Measurements from ENCODE around the gene SELENOT. TPM values are rescaled to one million over a fixed set of nuclear protein-coding genes. Genes with fewer than 3 reads are reported as not detected.

Gene SELENOT
- total RNA-seq, 1 experiment from 2014 or later: 81.6 TPM

DNA sequence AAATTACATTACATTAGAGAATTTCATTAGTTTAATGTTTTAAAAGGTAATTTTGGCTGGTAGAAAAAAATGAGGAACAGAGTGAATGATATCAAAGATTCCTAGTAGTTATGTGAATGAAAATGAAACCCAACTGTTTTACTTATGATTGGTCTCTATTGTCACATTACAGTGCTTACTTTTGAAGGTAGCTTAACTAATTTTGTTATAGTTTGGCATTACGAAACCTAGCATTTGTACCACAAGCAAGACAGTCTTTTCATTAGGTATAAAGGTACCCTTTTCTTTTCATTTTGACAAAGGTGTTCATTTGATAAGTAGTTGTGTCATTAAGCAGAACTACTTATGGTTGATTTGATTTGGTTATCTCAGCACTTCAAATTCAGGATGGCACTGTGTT lies 6.9 kb downstream of the SELENOT start (continued):
- TF ChIP-seq, protein P1, sequence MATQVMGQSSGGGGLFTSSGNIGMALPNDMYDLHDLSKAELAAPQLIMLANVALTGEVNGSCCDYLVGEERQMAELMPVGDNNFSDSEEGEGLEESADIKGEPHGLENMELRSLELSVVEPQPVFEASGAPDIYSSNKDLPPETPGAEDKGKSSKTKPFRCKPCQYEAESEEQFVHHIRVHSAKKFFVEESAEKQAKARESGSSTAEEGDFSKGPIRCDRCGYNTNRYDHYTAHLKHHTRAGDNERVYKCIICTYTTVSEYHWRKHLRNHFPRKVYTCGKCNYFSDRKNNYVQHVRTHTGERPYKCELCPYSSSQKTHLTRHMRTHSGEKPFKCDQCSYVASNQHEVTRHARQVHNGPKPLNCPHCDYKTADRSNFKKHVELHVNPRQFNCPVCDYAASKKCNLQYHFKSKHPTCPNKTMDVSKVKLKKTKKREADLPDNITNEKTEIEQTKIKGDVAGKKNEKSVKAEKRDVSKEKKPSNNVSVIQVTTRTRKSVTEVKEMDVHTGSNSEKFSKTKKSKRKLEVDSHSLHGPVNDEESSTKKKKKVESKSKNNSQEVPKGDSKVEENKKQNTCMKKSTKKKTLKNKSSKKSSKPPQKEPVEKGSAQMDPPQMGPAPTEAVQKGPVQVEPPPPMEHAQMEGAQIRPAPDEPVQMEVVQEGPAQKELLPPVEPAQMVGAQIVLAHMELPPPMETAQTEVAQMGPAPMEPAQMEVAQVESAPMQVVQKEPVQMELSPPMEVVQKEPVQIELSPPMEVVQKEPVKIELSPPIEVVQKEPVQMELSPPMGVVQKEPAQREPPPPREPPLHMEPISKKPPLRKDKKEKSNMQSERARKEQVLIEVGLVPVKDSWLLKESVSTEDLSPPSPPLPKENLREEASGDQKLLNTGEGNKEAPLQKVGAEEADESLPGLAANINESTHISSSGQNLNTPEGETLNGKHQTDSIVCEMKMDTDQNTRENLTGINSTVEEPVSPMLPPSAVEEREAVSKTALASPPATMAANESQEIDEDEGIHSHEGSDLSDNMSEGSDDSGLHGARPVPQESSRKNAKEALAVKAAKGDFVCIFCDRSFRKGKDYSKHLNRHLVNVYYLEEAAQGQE (IDR thresholded peaks at IDR 0.05; ENCODE audit: low read depth): no peak
- TF ChIP-seq EZH2phosphoT487 (IDR thresholded peaks at IDR 0.05; ENCODE audit: borderline replicate concordance): no peak
- no peak for TF ChIP-seq SP1 (IDR thresholded peaks at IDR 0.05; ENCODE audit: low read depth)
- TF ChIP-seq, protein P2, sequence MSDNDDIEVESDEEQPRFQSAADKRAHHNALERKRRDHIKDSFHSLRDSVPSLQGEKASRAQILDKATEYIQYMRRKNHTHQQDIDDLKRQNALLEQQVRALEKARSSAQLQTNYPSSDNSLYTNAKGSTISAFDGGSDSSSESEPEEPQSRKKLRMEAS (IDR thresholded peaks at IDR 0.05): no peak
- TF ChIP-seq ZNF274 (IDR thresholded peaks at IDR 0.05; ENCODE audit: low read depth, low read length): no peak

DNA sequence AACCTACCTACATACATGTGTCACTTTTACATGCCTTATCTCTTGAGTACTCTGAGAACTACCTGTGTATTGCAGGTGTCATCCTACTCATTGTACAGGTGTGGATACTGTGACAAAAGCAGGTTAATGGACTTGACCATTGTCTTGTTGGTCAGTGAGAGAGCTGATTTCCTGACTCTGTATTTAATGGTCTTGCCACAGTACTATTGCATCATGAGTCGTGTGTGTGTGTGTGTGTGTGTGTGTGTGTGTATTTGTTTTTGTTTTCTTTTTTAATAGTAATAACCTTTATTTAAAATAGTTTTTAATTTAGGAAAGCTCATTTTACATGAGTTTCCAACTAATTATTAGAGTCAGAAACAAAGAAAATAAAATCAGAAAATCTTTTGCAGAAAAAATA lies 7.7 kb downstream of the SELENOT start:
- no peak overlapping the region for H2AFZ ChIP-seq (ENCODE audit: low read depth, low read length, poor library complexity, severe bottlenecking)
- H3K36me3 ChIP-seq (ENCODE audit: control insufficient read depth in 1 of 2, insufficient read depth in 2 of 2, low read length in 2 of 2): 0 out of 4 replicates have a peak, but pooled peaks cover 0 to 5% of the 10 kb centered on the region in 2 experiments
- no TSS peak for BruUV-seq (replicated peaks)
- no peaks in the 10 kb centered on the region for H3K4me1 ChIP-seq (ENCODE audit: control insufficient read depth in 1 of 2, insufficient read depth in 2 of 2, low read length in 2 of 2)
- H3K27ac ChIP-seq (ENCODE audit: low read depth, low read length): no peak overlapping the region
- H3K4me3 ChIP-seq (replicated peaks in 1 of 2; ENCODE audit: low read depth in 1 of 2, low read length in 2 of 2): no peak overlapping the region
- no peaks in the 10 kb centered on the region for H3K27me3 ChIP-seq (ENCODE audit: insufficient read depth, low read length)
- H3K79me2 ChIP-seq (ENCODE audit: insufficient read depth, low read length): peaks cover 88% of the 10 kb centered on the region
- H3K9ac ChIP-seq (ENCODE audit: low read length): no peak overlapping the region
- POLR2A ChIA-PET: no interaction called here
- peaks cover 10% of the 10 kb centered on the region; the same call in 1 of the 2 replicates for H4K20me1 ChIP-seq (ENCODE audit: insufficient read depth)
- H3K4me2 ChIP-seq (ENCODE audit: low read length): no peak overlapping the region
- DNase-seq (ENCODE audit: low read depth, low spot score) (no peak), ATAC-seq (no peak)
- H3K9me2 ChIP-seq (ENCODE audit: insufficient read depth): no peaks in the 10 kb centered on the region
- CTCF ChIA-PET: no interaction called here
- H3K9me3 ChIP-seq (ENCODE audit: control insufficient read depth in 1 of 2, insufficient read depth in 1 of 2, low read depth in 1 of 2, low read length in 2 of 2): no peaks in the 10 kb centered on the region
- RAD21 ChIA-PET (ENCODE audit: low non-redundant PET in 1 of 2, low total read pairs in 2 of 2, uncharacterized antibody in 2 of 2, unreplicated experiment in 2 of 2): no interaction called here
- TF ChIP-seq, protein P3, sequence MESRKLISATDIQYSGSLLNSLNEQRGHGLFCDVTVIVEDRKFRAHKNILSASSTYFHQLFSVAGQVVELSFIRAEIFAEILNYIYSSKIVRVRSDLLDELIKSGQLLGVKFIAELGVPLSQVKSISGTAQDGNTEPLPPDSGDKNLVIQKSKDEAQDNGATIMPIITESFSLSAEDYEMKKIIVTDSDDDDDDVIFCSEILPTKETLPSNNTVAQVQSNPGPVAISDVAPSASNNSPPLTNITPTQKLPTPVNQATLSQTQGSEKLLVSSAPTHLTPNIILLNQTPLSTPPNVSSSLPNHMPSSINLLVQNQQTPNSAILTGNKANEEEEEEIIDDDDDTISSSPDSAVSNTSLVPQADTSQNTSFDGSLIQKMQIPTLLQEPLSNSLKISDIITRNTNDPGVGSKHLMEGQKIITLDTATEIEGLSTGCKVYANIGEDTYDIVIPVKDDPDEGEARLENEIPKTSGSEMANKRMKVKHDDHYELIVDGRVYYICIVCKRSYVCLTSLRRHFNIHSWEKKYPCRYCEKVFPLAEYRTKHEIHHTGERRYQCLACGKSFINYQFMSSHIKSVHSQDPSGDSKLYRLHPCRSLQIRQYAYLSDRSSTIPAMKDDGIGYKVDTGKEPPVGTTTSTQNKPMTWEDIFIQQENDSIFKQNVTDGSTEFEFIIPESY (IDR thresholded peaks at IDR 0.05; ENCODE audit: extremely low read depth, insufficient replicate concordance, low read length): no peak
- TF ChIP-seq POLR2A (IDR thresholded peaks at IDR 0.05; ENCODE audit: borderline replicate concordance, extremely low read depth, insufficient read depth, insufficient read length) (no peak), EZH2phosphoT487 (IDR thresholded peaks at IDR 0.05; ENCODE audit: borderline replicate concordance) (no peak), ZNF274 (IDR thresholded peaks at IDR 0.05; ENCODE audit: low read depth, low read length) (no peak), EGR1 (IDR thresholded peaks at IDR 0.05; ENCODE audit: low read depth) (no peak), TCF7L2 (IDR thresholded peaks at IDR 0.05; ENCODE audit: borderline replicate concordance, extremely low read depth, insufficient read depth, insufficient read length) (no peak), ELF1 (IDR thresholded peaks at IDR 0.05; ENCODE audit: borderline replicate concordance, low read depth) (no peak), POLR2AphosphoS5 (IDR thresholded peaks at IDR 0.05; ENCODE audit: low read depth, low read length) (no peak), EZH2 (IDR thresholded peaks at IDR 0.05) (no peak), CBX3 (IDR thresholded peaks at IDR 0.05; ENCODE audit: low read depth) (no peak), RAD21 (IDR thresholded peaks at IDR 0.05; ENCODE audit: low read depth) (no peak), ZFX (IDR thresholded peaks at IDR 0.05) (no peak), CEBPB (IDR thresholded peaks at IDR 0.05; ENCODE audit: low read depth) (peak; percentile 55), JUND (IDR thresholded peaks at IDR 0.05) (no peak)
- TF ChIP-seq, protein P4, sequence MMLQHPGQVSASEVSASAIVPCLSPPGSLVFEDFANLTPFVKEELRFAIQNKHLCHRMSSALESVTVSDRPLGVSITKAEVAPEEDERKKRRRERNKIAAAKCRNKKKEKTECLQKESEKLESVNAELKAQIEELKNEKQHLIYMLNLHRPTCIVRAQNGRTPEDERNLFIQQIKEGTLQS (IDR thresholded peaks at IDR 0.05): 0 out of 2 replicates have a peak, but pooled peaks have one; percentile 22
- TF ChIP-seq, protein P2 (IDR thresholded peaks at IDR 0.05): no peak
- intact Hi-C loops (cut with micrococcal nuclease): no loop called here
